GM18873 (cell line): ENCODE results near the gene SHISAL1.
A peak's percentile ranks its signal among the peaks of the same experiment; 100 is the strongest.
"Not testable (repeated sequence)": the region's sequence is repeated elsewhere in the genome, so short reads cannot be mapped to it uniquely, and the experiment has no call there.

Source experiments
- ATAC-seq: cut with Tn5 transposase; IDR thresholded peaks from one replicate; pipeline ENCODE4 v1.9.1; 2021; ENCODE audit warnings: mild to moderate bottlenecking, moderate library complexity, moderate number of reproducible peaks; ENCODE audit not compliant: unreplicated experiment, low FRiP score

SHISAL1 gene

DNA sequence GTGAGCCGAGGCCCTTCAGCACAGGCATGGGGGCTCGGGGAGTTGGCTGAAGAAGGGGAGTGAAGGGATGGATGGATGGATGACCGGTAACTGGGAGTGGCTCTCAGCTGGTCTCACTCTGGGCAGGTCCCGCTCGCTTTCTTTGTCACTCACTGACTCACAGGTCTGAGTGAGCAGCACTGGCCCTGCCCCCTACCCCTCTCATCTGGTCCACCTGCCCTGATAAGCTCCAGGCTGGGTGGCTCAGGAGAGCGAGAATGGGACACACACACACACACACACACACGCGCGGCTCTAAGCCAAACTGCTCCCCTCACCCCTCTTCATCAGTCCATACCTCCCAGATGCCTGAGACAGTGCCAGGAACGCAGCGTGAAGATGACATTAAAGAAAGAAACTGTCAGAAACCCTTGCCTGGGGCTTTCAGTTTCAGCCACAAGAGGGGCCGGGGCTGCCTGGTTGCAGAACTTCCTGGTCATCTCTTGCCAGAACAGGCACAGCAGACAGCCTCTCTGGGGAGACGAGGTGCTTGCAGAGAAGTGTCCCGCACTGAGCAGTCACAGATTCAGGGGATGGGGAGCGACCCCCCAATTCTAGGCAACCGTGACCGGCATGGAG lies 16.5 kb upstream of the SHISAL1 start:
- peak; percentile 50 for ATAC-seq

GRCh38 chr22:44328762-44329161 lies 16.0 kb upstream of the SHISAL1 start:
- ATAC-seq = no peak

DNA sequence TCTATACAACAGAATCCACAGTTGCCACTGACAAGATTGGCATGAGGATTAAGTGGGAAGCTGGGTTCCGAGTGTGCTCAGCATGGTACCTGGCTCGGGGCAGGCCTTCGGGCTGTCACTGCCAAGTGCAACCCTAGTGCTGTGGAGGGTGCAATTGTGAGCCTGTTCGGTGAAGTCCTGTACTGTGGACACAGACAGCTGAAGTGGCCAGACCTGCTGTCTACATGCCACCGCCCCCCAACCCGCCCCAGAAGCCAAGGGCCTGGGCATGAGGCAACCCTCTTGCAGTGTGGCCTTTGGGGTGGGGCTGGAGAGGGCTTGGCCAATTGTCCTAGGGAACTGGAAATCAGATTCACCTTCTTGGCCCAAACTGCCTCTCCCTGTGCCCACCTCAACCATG lies 15.6 kb upstream of the SHISAL1 start:
- no peak for ATAC-seq

- ATAC-seq = no peak
Measured at GRCh38 chr22:44326491-44326885, 13.7 kb upstream of the SHISAL1 start.

DNA sequence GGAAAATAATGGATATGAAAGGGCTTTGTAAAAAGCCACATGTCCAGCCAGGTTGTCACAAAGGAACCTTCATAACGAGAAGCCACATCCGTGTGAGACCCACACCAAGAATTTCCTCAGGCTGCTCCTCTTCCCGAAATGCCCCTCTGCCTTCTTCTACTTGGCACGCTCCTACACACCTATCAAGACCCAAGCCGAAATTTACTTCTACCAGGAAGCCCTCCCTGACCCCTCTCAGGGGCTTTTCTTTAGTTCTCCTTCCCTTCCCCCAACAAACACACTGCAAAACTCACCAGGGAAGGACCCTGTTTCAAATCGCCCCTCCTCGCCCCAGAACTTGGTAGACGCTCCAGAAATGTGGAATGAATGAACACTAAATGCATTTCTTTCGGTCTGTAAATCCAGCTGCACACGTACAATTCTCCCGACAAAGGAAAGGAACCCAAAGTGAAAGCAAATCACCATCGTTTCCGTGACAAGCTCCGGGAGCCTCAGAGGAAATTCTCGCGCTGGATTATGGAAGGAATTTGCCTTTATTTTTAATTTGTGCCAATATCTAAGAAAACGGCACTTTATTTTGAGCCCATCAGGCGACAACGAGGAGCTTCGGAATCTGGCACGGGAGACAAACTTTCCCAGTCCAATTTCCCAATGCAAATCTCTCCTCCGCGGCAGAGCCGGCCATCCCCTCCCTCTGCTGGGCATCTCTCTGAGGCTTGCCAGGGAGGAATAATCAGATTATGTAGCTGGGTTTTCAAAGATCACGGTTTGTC lies 13.2 kb upstream of the SHISAL1 start:
- ATAC-seq = no peak

GRCh38 chr22:44323140-44323790 lies 10.5 kb upstream of the SHISAL1 start:
- not testable (repeated sequence) for ATAC-seq

- ATAC-seq = no peak
Measured at GRCh38 chr22:44319685-44320084, 6.9 kb upstream of the SHISAL1 start.

DNA sequence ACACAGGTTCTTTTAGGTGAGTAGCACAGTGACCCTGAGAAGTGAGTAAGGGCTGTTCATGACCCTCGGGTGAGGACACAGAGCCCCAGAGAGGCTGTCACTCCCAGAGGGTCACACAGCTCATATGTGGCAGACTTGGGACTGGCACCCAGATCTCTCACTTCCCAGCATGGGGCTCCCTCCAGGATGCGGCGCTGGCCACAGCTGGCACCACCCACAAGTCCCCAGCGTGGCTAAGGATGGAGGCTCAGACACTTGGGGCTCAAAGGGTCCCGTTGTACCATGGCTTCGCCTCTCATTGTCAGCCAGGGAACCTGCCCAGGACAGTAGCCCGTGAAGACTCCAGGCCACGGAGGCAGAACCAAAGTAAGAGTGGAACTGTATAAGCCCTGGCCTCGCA lies 6.0 kb upstream of the SHISAL1 start:
- ATAC-seq = no peak

GRCh38 chr22:44317886-44318637 lies 5.3 kb upstream of the SHISAL1 start:
- ATAC-seq = no peak

DNA sequence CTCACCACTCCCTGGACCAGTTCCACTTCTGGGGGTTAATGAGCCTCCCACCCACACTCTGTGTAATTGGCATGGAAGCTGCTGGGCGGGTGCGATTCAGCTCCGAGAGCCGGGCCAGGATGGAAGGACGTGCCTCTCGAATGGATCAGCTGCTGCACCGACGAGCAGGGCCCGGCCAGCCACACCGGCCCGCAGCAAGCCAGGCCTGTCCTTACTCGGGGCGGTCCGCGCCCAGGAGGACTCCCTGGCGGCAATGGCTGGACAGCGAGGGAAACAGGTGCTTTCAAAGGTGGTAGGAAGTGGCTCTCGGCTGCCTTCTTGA lies 4.3 kb upstream of the SHISAL1 start:
- ATAC-seq = no peak

DNA sequence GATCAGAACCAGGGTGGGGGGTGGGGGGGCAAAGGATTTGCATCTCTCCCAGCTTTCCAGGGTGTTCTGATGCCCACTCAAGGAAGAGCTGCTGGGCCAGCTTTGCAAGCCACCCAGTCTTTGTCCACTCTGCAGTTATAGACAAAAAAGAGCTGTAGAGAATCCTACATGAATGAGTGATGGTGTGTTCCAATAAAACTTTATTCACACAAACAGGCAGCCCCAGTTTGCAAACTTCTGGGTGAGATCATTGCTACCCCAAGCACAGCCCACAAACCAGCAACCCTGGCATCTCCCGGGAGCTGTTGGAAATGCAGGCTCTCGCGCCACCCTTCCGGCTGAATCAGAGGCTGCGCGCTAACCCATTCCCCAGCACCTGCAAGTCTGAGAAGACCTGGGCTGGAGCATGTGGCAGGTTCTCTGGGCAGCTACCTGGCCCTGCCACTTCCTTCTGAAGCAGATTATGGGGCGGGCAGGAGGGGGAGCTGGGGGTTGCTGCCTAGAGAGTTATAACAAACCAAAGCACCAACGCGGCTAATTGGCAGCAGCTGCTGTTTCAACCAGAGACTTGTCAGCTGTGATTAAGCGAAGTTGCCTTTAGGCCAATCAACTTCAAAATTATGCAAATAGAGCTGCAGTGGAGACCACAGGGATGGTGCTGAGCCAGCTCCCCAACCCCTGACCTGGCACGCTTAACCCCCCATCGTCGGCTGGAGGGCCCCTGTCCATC lies 3.8 kb upstream of the SHISAL1 start:
- ATAC-seq = no peak

DNA sequence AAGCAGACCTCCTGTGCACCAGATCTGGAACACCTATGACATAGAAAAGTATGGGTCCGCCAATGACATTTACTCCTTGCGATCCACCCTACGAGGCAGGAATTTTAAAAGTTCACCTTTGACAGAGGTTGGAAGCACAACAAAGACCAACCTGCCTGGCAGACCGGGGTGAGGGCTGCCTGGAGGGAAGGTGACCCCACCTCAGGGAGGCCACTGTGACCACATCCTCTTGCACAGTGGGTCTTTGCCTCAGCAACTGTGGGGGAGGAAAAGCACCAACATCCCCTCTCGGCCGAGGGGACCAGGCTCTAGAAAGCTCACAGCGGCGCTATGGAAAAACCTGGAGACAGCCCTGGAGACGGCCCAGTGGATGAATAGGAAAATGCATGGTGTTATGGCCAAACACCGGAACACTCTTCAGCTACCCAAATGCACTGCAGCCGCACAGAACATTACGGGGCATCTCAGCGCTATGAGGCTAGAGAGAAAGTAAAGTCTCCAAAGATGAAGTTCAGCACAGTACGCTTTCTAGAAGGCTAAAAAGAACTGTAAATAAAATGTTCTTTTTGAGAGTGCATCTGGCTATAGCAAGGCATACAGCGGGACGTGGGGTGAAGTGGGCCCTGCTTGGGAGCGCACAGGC lies 1.8 kb upstream of the SHISAL1 start:
- ATAC-seq = no peak

- no peak for ATAC-seq
Measured at GRCh38 chr22:44313385-44314006, 745 bp upstream of the SHISAL1 start.

- ATAC-seq = no peak
Measured at GRCh38 chr22:44311855-44312170, 938 bp downstream of the SHISAL1 start.

GRCh38 chr22:44311104-44311854 lies 1.5 kb downstream of the SHISAL1 start:
- no peak for ATAC-seq

DNA sequence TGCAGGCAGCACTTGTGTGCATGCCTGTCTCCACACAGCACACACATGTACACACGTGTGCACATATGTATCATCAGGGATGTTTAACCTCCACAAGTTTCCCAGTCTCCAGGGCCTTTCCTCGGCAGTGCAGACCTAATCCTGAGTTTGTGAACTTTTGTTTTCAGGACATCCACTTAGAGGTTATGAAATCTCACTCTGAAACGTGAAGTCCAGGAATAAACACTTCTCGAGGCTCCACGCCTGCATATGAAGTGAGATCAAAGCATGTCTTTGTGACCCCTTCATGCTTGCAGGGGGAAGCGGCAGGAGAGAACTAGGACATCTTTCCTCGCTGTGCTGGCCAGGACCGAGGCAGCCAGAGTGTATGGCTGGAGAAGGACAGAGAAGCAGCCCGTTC lies 3.1 kb downstream of the SHISAL1 start:
- ATAC-seq = no peak

DNA sequence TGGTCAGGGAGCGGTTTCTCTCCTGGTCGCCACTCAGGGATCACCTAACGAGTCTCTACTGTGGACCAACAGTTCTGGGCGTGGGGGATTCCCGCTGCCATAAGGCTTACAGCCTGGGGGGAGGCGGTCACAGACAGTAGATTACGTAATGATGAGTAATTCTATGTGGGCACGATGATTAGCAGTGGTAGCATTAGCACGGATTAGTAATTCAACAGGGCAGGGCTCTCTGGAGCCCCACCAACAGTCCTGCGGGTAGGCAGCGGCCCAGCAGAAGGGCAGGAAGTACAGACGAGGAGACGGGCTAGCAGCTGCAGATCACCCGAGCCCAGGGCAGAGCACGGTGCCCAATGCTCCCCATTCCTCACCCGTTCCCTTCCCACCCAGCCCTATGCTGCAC lies 3.6 kb downstream of the SHISAL1 start:
- no peak for ATAC-seq

GRCh38 chr22:44307509-44308169 lies 5.1 kb downstream of the SHISAL1 start:
- no peak for ATAC-seq

DNA sequence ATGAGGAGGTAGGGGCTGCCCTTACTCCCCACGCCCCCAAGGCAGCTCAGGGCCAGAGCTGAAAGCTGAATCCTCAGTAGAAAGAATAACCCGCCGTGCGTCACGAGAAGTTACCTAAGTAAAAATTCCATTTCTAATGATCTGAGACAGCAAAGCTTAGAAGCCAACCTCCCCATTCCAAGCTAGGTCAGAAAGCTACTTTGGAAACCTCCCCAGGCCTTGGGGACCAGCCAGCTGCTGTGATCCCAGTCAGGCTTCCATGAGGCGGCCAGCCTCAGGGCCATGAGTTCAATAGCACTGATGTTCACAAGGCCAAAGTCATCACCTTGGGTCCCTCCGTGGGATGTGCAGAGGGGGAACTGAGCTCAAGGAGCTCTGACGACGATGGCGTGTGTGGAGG lies 6.9 kb downstream of the SHISAL1 start:
- ATAC-seq = no peak
